K562 (cell line): ENCODE results near the gene ZNF593OS. TPM values are rescaled to one million over a fixed set of nuclear protein-coding genes. Genes with fewer than 3 reads are reported as not detected.
A peak's percentile ranks its signal among the peaks of the same experiment; 100 is the strongest.

ENCODE experiments used
- NFIC ChIP-seq: fragments of 450-650 bp; IDR thresholded peaks from 2 replicates; pipeline ENCODE4 v1.6.1; 2017; ENCODE audit warnings: mild to moderate bottlenecking, inconsistent platforms
- NUFIP1 ChIP-seq: fragments of 450-650 bp; IDR thresholded peaks from 2 replicates; pipeline ENCODE4 v1.6.1; 2018; ENCODE audit not compliant: partially characterized antibody
- ZFP36 ChIP-seq: fragments of 150-350 bp; IDR thresholded peaks from 2 replicates; pipeline ENCODE4 v1.6.1; 2018; ENCODE audit warnings: low read length, low read depth; ENCODE audit not compliant: partially characterized antibody
- ZKSCAN8 ChIP-seq: fragments of 200-800 bp; sonication (Bioruptor generic); IDR thresholded peaks from 2 replicates; pipeline ENCODE4 v1.6.1; 2016; ENCODE audit warnings: missing genetic modification characterization, missing compliant biosample characterization
- ZNF830 ChIP-seq: fragments of 250-450 bp; sonication (Bioruptor Pico); IDR thresholded peaks from 2 replicates; pipeline ENCODE4 v1.5.0; 2021; ENCODE audit warnings: mild to moderate bottlenecking
- polyA plus RNA-seq, 8 experiments: library from polyadenylated mRNA; depleted of rRNA in 4 of 8; stranded (reverse) in 5 of 8; unstranded in 3 of 8; fragments of >200 nt; fragmentation: Nextera tagmentation in 2 of 8; fragmentation: Illumina TruSeq in 1 of 8; extraction: Ambion mirVana in 2 of 8; extraction: Trizol in 1 of 8; gene quantifications; 2 replicates each; pipeline versions ENCODE4 v1.2.1 to v1.2.3, GENCODE V29; 2011 to 2014; ENCODE audit warnings: inconsistent platforms in 1 of 8, missing spikeins in 1 of 8
- total RNA-seq, 7 experiments: library from RNA; depleted of rRNA in 6 of 7; stranded (reverse); fragments of >200 nt in 6 of 7; fragmentation: Illumina TruSeq in 2 of 7; extraction: Trizol in 2 of 7; gene quantifications; 2 replicates each; pipeline versions ENCODE4 v1.2.1 to v1.2.3, GENCODE V29; 2011 to 2021; ENCODE audit warnings: low replicate concordance in 1 of 7
- TF ChIP-seq, protein P1 (sequence below): sonication (generic); formaldehyde crosslinking; IDR thresholded peaks from 2 replicates; pipeline ENCODE4 v1.8.0; 2022; ENCODE audit warnings: mild to moderate bottlenecking, missing genetic modification reagents
- TF ChIP-seq, protein P2 (sequence below): conservative IDR thresholded peaks from 2 replicates; pipeline ENCODE4 v1.6.1; 2011; ENCODE audit warnings: low read depth, mild to moderate bottlenecking, low read length; ENCODE audit not compliant: control insufficient read depth
- TF ChIP-seq, protein P3 (sequence below), 3 experiments: IDR thresholded peaks in 2 of 3; conservative IDR thresholded peaks in 1 of 3; 2 replicates each; pipeline ENCODE4 v1.5.1; 2011 to 2012; ENCODE audit warnings: low read length in 3 of 3, mild to moderate bottlenecking in 3 of 3, control low read depth in 2 of 3, improper control_type of control experiment in 1 of 3, inconsistent platforms in 1 of 3, low read depth in 1 of 3, mixed read lengths in 1 of 3, moderate library complexity in 1 of 3; ENCODE audit not compliant: insufficient read depth in 2 of 3
- TF ChIP-seq, protein P4 (sequence below), 2 experiments: fragments of 450-650 bp; formaldehyde crosslinking in 1 of 2; IDR thresholded peaks; 2 replicates each; pipeline versions ENCODE4 v1.4.0 to v1.6.1; 2014 to 2020; ENCODE audit warnings: mild to moderate bottlenecking in 2 of 2, borderline replicate concordance in 1 of 2, low read depth in 1 of 2

ZNF593OS gene
- total and polyA plus RNA-seq, 9 of the 15 experiments (the other 6 are each of a cell fraction or from before 2014, with no cell fraction given): 0.24 to 0.27 TPM; not detected in 7

DNA sequence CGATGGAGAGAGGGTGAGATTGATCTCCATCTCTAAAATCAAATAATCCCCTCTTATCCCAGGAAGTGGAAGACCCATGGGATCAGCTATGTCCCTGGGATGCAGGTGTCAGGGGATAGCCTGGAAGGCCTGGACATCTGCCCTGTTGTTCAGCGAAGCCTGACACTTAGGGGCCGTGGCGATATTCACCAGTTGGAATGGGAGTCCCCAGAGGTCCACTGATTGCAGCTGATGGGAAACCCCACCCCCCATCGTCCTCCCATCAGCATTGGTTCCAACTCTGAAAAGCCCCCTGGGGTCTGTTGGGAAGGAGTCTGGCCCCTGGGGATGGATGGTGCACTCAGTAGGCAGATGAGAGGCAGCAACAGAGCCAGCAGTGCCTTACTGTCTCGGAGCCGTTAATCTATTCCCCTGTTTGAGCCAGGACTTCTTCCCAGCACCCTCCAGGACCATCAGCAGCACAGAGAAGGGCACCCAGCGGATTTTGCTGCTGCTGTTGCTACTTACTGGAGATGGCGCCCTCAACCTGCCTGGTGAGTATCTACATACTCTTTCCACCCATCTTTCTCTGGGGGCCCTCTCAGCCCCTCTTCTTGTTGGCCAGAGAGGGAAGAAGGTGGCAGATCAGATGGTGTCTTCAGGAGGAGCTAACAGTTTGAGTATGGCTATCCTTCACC, 32.1 kb upstream of the ZNF593OS start (continued):
- TF ChIP-seq ZKSCAN8 (CRISPR knock-in tag) (no peak), NFIC (no peak), ZFP36 (no peak), NUFIP1 (no peak), ZNF830 (CRISPR knock-in tag) (no peak)
- TF ChIP-seq, protein P1, sequence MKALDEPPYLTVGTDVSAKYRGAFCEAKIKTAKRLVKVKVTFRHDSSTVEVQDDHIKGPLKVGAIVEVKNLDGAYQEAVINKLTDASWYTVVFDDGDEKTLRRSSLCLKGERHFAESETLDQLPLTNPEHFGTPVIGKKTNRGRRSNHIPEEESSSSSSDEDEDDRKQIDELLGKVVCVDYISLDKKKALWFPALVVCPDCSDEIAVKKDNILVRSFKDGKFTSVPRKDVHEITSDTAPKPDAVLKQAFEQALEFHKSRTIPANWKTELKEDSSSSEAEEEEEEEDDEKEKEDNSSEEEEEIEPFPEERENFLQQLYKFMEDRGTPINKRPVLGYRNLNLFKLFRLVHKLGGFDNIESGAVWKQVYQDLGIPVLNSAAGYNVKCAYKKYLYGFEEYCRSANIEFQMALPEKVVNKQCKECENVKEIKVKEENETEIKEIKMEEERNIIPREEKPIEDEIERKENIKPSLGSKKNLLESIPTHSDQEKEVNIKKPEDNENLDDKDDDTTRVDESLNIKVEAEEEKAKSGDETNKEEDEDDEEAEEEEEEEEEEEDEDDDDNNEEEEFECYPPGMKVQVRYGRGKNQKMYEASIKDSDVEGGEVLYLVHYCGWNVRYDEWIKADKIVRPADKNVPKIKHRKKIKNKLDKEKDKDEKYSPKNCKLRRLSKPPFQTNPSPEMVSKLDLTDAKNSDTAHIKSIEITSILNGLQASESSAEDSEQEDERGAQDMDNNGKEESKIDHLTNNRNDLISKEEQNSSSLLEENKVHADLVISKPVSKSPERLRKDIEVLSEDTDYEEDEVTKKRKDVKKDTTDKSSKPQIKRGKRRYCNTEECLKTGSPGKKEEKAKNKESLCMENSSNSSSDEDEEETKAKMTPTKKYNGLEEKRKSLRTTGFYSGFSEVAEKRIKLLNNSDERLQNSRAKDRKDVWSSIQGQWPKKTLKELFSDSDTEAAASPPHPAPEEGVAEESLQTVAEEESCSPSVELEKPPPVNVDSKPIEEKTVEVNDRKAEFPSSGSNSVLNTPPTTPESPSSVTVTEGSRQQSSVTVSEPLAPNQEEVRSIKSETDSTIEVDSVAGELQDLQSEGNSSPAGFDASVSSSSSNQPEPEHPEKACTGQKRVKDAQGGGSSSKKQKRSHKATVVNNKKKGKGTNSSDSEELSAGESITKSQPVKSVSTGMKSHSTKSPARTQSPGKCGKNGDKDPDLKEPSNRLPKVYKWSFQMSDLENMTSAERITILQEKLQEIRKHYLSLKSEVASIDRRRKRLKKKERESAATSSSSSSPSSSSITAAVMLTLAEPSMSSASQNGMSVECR (CRISPR knock-in tag): no peak
- TF ChIP-seq, protein P2, sequence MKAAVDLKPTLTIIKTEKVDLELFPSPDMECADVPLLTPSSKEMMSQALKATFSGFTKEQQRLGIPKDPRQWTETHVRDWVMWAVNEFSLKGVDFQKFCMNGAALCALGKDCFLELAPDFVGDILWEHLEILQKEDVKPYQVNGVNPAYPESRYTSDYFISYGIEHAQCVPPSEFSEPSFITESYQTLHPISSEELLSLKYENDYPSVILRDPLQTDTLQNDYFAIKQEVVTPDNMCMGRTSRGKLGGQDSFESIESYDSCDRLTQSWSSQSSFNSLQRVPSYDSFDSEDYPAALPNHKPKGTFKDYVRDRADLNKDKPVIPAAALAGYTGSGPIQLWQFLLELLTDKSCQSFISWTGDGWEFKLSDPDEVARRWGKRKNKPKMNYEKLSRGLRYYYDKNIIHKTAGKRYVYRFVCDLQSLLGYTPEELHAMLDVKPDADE: no peak
- TF ChIP-seq, protein P3, sequence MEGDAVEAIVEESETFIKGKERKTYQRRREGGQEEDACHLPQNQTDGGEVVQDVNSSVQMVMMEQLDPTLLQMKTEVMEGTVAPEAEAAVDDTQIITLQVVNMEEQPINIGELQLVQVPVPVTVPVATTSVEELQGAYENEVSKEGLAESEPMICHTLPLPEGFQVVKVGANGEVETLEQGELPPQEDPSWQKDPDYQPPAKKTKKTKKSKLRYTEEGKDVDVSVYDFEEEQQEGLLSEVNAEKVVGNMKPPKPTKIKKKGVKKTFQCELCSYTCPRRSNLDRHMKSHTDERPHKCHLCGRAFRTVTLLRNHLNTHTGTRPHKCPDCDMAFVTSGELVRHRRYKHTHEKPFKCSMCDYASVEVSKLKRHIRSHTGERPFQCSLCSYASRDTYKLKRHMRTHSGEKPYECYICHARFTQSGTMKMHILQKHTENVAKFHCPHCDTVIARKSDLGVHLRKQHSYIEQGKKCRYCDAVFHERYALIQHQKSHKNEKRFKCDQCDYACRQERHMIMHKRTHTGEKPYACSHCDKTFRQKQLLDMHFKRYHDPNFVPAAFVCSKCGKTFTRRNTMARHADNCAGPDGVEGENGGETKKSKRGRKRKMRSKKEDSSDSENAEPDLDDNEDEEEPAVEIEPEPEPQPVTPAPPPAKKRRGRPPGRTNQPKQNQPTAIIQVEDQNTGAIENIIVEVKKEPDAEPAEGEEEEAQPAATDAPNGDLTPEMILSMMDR (IDR thresholded peaks at IDR 0.05 in 2 of 3, conservative IDR thresholded peaks at IDR 0.05 in 1 of 3; ENCODE audit: insufficient read depth in 2 of 3, low read depth in 1 of 3, low read length in 3 of 3): peak; percentile 33 to 62 (median 58); a peak in 4 of 6 replicates
- TF ChIP-seq, protein P4, sequence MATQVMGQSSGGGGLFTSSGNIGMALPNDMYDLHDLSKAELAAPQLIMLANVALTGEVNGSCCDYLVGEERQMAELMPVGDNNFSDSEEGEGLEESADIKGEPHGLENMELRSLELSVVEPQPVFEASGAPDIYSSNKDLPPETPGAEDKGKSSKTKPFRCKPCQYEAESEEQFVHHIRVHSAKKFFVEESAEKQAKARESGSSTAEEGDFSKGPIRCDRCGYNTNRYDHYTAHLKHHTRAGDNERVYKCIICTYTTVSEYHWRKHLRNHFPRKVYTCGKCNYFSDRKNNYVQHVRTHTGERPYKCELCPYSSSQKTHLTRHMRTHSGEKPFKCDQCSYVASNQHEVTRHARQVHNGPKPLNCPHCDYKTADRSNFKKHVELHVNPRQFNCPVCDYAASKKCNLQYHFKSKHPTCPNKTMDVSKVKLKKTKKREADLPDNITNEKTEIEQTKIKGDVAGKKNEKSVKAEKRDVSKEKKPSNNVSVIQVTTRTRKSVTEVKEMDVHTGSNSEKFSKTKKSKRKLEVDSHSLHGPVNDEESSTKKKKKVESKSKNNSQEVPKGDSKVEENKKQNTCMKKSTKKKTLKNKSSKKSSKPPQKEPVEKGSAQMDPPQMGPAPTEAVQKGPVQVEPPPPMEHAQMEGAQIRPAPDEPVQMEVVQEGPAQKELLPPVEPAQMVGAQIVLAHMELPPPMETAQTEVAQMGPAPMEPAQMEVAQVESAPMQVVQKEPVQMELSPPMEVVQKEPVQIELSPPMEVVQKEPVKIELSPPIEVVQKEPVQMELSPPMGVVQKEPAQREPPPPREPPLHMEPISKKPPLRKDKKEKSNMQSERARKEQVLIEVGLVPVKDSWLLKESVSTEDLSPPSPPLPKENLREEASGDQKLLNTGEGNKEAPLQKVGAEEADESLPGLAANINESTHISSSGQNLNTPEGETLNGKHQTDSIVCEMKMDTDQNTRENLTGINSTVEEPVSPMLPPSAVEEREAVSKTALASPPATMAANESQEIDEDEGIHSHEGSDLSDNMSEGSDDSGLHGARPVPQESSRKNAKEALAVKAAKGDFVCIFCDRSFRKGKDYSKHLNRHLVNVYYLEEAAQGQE (IDR thresholded peaks at IDR 0.05; ENCODE audit: borderline replicate concordance): peak; percentile 11; the same call in 1 of the 2 replicates
- TF ChIP-seq, protein P4 (CRISPR knock-in tag; IDR thresholded peaks at IDR 0.05; ENCODE audit: low read depth): no peak
